Breast epithelium (tissue), 4 donors: ENCODE results near the gene REPS2. TPM values are rescaled to one million over a fixed set of nuclear protein-coding genes. Genes with fewer than 3 reads are reported as not detected.
"Not testable (repeated sequence)": the region's sequence is repeated elsewhere in the genome, so short reads cannot be mapped to it uniquely, and the experiment has no call there.

ENCODE experiments used
- DNase-seq, 2 donors: peaks; one replicate each; pipeline ENCODE4 v3.0.0-alpha.2; 2019; ENCODE audit warnings: low spot score in 2 of 2
- H3K27ac ChIP-seq, 2 donors: fragments of 200-600 bp; sonication (generic) in 1 of 2; one replicate each; pipeline ENCODE4 v1.5.1; 2016 to 2019; ENCODE audit warnings: mild to moderate bottlenecking in 1 of 2
- H3K27me3 ChIP-seq, 2 donors: fragments of 200-600 bp; sonication (generic) in 1 of 2; one replicate each; pipeline versions ENCODE4 v1.5.1 to v1.6.0; 2017 to 2019; ENCODE audit warnings: control low read depth in 1 of 2, mild to moderate bottlenecking in 1 of 2
- H3K36me3 ChIP-seq: fragments of 200-600 bp; one replicate; pipeline ENCODE4 v1.5.1; 2019
- H3K4me1 ChIP-seq, 2 donors: fragments of 200-600 bp; sonication (generic); one replicate each; pipeline ENCODE4 v1.5.1; 2016 to 2019; ENCODE audit warnings: control low read depth in 1 of 2
- H3K4me3 ChIP-seq, 3 donors: fragments of 200-600 bp; sonication (generic); 1 replicate in 2 of 3; 2 replicates in 1 of 3; pipeline ENCODE4 v1.5.1; 2016 to 2019; ENCODE audit warnings: mild to moderate bottlenecking in 3 of 3, moderate library complexity in 2 of 3
- H3K9me3 ChIP-seq, 2 donors: fragments of 200-600 bp; sonication (generic) in 1 of 2; one replicate each; pipeline ENCODE4 v1.5.1; 2016 to 2019; ENCODE audit warnings: control low read depth in 1 of 2
- CTCF ChIP-seq, 3 donors: fragments of 450-650 bp; IDR thresholded peaks; one replicate each; pipeline ENCODE4 v1.5.1; 2016 to 2017; ENCODE audit warnings: antibody characterized with exemption in 3 of 3, mild to moderate bottlenecking in 3 of 3, moderate library complexity in 3 of 3
- POLR2A ChIP-seq: fragments of 450-650 bp; IDR thresholded peaks from one replicate; pipeline ENCODE4 v1.6.1; 2016; ENCODE audit warnings: antibody characterized with exemption, mild to moderate bottlenecking, moderate library complexity
- POLR2AphosphoS5 ChIP-seq, 3 donors: sonication (generic); formaldehyde crosslinking; IDR thresholded peaks; one replicate each; pipeline ENCODE4 v1.6.1; 2017; ENCODE audit warnings: antibody characterized with exemption in 3 of 3
- intact Hi-C: fragments of 100-400 bp; cut with DNase I; formaldehyde crosslinking; loops from one replicate; pipeline ENCODE4 v1.15.1; 2023; ENCODE audit warnings: low total_unique reads
- total RNA-seq, 3 donors: library from RNA; depleted of rRNA; stranded (reverse); fragments of >200 nt; gene quantifications; one replicate each; pipeline ENCODE4 v1.1.0, GENCODE V29; 2016

REPS2 gene
- total RNA-seq, 3 donors from 2014 or later = 9.6 to 21.4 (median 13.1) TPM

- H3K36me3 ChIP-seq = no peaks in the 10 kb centered on the region
- peaks cover 0 to 15% of the 10 kb centered on the region in 2 donors for H3K27me3 ChIP-seq
- no peak overlapping the region for H3K4me3 ChIP-seq
- intact Hi-C loops = no loop called here
- DNase-seq = no peak
- no peaks in the 10 kb centered on the region for H3K9me3 ChIP-seq
- TF ChIP-seq POLR2AphosphoS5 (IDR thresholded peaks at IDR 0.05) (no peak), CTCF (IDR thresholded peaks at IDR 0.05) (no peak), POLR2A (no peak)
- H3K4me1 ChIP-seq = no peaks in the 10 kb centered on the region
- H3K27ac ChIP-seq = no peak overlapping the region
Observed at GRCh38 chrX:16963216-16963615, 16.8 kb downstream of the REPS2 start.

- H3K9me3 ChIP-seq, DNase-seq, H3K4me1 ChIP-seq, H3K27me3 ChIP-seq, intact Hi-C loops, H3K27ac ChIP-seq, H3K4me3 ChIP-seq, H3K36me3 ChIP-seq: not testable (repeated sequence)
Observed at GRCh38 chrX:16964976-16965375, 18.5 kb downstream of the REPS2 start.

DNA sequence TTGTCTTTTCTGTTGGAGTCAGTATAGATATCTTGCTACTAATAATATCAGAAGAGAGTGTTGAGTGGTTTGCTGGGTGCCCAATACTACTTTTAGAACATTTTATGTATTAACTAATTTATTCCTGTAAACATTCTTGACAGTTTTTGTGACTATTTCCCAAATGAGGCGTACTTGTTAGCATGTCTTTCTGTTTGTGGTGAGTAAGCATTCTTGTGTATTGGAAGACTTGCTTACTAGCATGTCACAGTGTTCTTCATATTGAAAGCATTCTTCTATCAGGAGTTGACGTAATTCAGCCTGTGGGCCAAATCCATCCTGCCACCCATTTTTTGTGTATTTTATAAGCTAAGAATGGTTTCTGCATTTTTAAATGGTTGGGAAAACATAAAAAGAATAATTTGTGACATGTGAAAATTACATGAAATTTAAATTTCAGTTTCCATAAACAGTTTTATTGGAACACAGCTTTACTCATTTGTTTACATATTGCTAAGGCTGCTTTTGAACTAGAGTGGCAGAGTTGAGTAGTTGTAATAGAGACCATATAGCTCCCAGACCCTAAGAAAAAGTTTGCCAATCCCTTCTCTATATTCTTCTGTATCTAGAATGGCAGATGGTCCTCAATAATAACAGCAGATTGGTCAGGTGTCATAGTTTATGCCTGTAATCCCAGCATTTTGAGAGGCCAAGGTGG is 20.4 kb downstream of the REPS2 start:
- intact Hi-C loops = no loop called here
- Histone ChIP-seq H3K4me1 (no peaks in the 10 kb centered on the region), H3K36me3 (no peaks in the 10 kb centered on the region), H3K4me3 (no peak overlapping the region), H3K27ac (no peak overlapping the region), H3K9me3 (no peaks in the 10 kb centered on the region), H3K27me3 (peaks cover 0 to 4% of the 10 kb centered on the region in 2 donors)
- TF ChIP-seq POLR2AphosphoS5 (IDR thresholded peaks at IDR 0.05) = no peak
- no peak for TF ChIP-seq CTCF (IDR thresholded peaks at IDR 0.05)
- TF ChIP-seq POLR2A = no peak
- DNase-seq = no peak

DNA sequence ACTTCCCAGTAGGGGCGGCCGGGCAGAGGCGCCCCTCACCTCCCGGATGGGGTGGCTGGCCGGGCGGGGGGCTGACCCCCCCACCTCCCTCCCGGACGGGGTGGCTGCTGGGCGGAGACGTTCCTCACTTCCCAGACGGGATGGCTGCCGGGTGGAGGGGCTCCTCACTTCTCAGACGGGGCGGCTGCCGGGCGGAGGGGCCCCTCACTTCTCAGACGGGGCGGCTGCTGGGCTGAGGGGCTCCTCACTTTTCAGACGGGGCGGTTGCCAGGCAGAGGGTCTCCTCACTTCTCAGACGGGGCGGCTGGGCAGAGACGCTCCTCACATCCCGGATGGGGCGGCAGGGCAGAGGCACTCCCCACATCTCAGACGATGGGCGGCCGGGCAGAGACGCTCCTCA is 22.3 kb downstream of the REPS2 start:
- H3K27me3 ChIP-seq, H3K9me3 ChIP-seq, H3K4me1 ChIP-seq, intact Hi-C loops, H3K36me3 ChIP-seq, DNase-seq, H3K4me3 ChIP-seq, H3K27ac ChIP-seq: not testable (repeated sequence)

GRCh38 chrX:16970977-16971376 is 24.5 kb downstream of the REPS2 start:
- TF ChIP-seq POLR2AphosphoS5 (IDR thresholded peaks at IDR 0.05) (no peak), POLR2A (no peak), CTCF (IDR thresholded peaks at IDR 0.05) (no peak)
- H3K4me1 ChIP-seq = no peaks in the 10 kb centered on the region
- no peaks in the 10 kb centered on the region for H3K9me3 ChIP-seq
- H3K27ac ChIP-seq = no peak overlapping the region
- DNase-seq = no peak
- H3K27me3 ChIP-seq = peaks cover 0 to 13% of the 10 kb centered on the region in 2 donors
- no peaks in the 10 kb centered on the region for H3K36me3 ChIP-seq
- intact Hi-C loops = no loop called here
- H3K4me3 ChIP-seq = no peak overlapping the region

GRCh38 chrX:16971694-16972093 is 25.2 kb downstream of the REPS2 start:
- H3K4me1 ChIP-seq = no peaks in the 10 kb centered on the region
- no peaks in the 10 kb centered on the region for H3K9me3 ChIP-seq

More at GRCh38 chrX:16971694-16972093, 25.2 kb downstream of the REPS2 start:
- no peak for DNase-seq
- Histone ChIP-seq H3K4me3 (no peak overlapping the region), H3K27ac (no peak overlapping the region), H3K36me3 (no peaks in the 10 kb centered on the region), H3K27me3 (peaks cover 0 to 13% of the 10 kb centered on the region in 2 donors)
- TF ChIP-seq POLR2A = no peak
- TF ChIP-seq CTCF (IDR thresholded peaks at IDR 0.05) = no peak
- no peak for TF ChIP-seq POLR2AphosphoS5 (IDR thresholded peaks at IDR 0.05)
- intact Hi-C loops = no loop called here
